ENCODE measurements around the gene KCNN2.

Gene KCNN2

DNA sequence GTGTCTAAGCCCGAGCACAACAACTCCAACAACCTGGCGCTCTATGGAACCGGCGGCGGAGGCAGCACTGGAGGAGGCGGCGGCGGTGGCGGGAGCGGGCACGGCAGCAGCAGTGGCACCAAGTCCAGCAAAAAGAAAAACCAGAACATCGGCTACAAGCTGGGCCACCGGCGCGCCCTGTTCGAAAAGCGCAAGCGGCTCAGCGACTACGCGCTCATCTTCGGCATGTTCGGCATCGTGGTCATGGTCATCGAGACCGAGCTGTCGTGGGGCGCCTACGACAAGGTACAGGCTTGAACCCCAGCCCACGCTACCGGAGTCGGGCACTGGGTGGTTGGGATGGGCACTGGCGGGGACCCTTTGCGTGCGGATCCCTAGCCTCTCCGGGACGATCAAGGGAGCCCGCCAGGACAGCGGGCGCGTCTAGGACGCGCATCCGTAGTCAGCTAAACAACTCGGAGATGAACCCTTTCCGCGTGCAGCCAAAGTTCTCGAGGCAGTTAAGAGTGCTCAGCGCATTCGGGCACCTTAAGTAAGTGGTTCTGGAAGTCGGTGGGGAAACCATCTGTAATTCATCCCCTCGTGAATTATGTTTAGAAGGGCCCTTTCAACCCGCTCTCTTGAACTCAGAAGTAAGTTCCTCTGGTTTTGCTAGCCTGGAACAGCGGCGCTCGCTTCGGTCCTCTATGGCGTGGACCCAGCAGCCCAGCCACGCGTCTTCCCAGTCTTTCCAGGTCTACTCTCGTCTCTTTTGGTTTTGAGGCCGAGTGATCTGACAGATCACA lies 1.3 kb downstream of the KCNN2 start:
- no peak for DNase-seq

DNA sequence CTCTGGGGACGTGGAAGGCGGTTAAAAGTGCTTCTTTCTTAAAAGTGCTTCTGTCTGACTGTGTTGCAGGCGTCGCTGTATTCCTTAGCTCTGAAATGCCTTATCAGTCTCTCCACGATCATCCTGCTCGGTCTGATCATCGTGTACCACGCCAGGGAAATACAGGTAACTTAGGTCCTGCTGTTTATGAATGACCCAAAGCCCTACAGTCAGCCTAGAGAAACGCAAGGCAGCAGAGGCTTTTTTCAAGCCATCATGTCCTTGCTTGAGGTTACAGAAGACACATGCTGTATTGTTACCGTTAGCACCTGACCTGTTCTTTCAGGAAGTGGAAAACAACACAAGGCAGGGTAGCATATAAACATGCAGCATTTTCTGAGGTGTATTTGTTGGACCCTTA lies 2.0 kb downstream of the KCNN2 start:
- no peak for DNase-seq

DNA sequence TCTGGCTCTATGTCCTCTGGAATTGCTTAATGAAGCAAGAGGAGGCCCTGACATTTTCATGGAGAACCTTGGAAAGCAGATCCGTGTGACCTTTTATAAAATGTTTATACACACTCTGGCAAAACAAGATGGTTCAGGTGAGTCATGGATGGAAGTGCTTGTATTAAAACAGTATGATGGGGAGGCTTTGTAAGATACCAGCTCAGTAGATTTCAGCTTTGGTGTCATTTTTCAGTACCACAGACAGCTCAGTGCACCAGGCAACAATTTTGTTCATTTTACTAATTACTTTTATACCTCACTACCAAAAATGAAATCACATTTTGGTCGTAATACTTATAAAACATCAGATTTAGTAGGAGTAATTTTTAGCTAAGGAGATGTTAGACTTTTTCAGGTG lies 5.2 kb downstream of the KCNN2 start:
- DNase-seq: no peak

DNA sequence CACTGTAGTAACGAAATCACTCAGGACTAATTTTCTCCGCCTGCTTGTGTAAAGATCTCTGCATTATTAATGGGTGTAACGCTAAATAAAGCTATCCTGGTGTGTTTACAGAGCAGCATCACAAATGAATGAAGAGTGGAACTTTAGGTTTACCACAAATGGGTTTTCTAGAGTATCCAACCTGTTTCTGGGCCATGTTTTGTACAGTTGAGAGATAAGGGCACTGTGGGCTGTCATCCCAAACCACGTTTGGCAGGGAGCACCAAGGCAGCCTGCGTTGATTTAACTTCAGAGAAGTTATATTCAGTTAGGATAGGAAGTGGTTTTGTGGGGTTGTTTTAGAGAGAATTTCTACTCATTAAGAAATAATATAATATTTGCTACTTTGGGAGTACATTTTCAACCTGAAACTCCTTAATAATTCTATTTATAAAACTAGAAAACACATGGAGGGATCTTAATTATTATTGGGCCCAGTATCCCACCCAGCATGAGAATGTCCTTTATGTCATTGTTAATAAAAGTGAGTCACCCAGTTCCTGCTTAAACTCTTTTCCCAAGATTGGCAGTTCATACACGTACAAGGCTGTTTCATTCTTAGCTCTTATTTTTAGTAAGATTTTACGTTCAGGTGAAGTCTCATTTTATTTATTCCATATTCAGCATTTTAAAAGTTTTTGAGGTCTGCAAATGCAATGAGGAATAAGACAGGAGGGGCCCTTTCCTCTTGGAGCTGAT lies 8.0 kb downstream of the KCNN2 start:
- no peak for DNase-seq

DNA sequence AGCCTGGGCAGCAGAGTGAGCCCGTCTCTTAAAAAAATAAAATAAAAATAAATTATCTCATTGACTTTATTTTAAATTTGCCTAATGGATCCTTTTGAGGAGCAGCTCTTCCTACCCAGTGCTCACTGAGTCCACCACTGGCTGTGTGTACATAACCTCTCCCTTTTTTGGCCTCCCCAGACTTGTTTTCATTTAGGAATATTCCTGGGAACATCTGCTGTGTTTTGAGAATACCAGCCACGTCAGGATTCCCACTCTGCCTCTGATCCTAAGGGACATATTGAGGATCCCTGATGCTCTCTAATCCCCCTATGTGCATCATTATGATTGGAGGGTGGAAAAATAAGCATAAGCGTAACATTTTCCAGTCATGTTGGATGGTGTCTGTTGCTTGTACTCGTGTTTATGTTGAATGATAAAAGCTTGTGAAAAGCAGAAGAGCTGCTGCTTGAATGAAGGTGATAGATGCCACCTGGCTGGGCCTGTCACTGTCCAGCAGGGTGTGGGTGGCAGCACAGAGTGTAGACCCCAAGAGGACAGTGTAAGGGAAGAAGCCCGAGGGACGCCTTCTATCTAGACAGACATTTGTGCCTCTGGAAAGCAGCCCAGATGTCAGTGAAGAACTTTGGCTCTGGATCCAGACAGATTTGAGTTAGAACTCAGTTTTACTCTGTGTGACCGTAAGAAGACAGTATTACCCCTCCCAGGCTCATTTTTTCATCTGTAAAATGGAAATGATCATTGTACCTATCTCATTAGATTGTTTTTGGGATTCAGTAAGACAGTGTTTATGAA lies 15.4 kb downstream of the KCNN2 start:
- DNase-seq: no peak

DNA sequence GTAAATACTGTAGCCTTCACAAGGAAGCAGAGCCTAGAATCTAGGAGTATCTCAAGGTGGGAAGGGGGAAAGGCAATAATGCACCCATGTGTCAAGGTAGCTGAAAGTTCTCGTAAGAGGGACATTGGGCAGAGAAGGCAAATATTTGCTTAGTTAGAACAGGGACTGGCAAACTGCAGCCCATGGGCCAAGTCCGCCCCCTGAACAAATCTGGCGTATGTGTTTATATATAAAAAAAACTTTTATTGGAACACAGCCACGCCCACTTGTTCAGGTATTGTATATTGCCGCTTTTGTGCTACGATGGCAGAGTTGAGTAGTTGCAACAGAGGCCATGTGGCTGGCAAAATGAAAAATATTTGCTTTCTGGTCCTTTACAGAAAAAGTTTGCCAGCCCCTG lies 16.1 kb downstream of the KCNN2 start:
- no peak for DNase-seq

DNA sequence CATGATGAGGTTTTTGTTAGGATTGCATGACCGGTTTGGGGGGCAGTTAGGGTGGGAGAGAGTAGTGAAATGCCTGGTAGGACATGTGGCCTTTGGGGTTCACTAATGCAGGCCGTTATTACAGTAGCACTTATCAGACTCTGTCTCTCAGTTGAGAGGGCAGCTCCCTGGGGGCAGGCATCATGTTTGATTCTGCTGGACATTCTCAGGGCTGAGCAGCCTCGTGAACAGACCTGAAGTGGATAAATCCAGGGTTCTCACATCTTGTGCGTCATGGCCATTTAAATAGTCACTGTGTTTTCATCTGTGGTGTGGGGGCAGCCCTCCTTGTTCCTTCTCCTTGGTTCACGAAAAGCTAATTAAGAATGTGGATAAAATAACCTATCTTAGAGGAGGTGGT lies 18.9 kb downstream of the KCNN2 start:
- no peak for DNase-seq

DNA sequence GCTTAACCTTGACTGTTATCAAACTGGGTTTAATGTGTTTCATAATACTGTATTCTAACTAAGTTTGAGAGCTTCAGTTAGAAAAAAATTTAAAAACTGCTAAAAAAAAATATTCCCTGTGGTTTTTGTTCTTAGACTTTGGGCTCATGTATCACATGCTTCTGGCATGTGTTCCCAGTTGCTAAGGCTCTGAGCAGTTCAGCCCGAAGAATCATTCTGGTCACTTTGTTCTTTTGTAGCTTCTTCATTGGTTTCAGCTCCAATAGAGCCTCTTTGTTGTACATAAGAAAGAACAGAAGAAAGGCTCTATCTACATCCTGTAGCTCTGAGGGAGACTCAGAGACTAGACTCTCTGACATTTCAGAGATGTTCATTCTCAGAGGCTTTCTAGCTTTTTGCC lies 25.6 kb downstream of the KCNN2 start:
- DNase-seq: no peak

DNA sequence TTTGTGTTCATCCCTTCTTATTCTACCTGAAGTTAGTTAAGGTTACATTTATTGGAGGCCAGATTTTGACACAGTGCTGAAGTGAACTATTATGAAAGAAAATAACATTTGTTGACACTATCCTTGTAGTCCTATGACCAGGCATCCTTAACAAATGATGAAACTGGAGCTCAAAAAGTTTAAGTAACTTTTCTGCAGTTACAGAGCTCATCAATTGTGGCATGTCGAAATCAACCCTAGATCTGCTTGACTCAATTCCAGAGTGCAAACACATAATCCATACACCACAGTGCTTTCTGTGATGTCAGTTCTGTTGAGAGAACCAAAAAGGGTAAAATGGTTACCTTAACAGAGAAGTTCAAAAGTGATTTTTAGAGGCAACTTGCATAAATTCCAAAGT lies 28.6 kb downstream of the KCNN2 start:
- DNase-seq: no peak

DNA sequence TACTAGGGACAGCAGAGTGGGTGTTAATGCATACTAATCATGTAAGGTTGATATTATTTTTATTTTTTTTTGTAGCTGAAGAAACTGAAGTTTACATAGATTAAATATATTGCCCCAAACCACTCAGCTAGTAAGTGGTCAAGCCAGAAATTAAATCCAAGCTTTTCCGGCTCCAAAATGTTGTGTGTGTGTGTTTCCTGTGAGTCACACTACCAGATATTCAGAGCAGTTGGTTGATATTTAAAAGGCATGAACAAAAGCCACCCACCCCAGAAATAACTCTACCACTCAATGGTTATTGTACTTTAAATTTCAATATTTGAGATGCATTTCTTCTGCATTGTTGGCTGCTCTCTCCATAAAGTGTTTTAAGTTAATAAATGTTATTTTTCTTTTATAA lies 29.5 kb downstream of the KCNN2 start:
- no peak for DNase-seq

DNA sequence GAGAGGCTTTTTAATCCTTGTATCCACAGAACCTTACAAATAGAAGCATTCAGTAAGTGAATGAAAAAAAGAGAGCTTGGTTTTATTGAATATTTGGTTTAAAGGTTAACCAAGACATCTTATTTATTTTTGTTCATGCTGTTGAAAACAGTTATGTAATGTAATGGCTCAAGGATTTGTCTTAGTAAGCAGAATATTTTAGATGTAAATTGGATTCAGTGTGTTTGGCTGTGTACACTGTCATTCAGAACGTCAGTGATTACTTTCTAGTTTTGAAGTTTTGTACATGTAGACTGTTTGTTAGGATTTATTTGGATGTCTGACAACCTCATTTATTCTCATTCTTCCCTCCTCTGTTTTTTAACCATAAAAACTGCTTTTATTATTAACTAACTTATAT lies 31.3 kb downstream of the KCNN2 start:
- no peak for DNase-seq

DNA sequence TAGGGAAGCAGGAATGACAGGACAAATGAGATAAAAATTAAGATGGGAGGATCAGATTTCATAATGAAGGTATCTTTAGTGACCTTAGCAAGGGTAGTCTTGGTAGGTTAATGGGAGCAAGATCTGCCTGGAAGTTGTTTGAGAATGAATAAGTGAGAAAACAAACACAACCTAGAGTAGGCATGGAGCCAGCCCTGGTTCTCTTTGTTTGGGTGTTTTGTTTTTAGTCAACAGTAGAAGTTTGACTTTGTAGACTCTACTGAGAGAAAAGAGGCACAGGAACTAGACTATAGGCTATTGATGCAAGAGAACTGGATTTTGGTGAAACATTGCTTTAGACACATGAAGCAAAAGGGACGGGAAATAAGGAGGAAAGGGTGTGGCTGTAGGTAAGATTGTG lies 40.3 kb downstream of the KCNN2 start:
- no peak for DNase-seq

DNA sequence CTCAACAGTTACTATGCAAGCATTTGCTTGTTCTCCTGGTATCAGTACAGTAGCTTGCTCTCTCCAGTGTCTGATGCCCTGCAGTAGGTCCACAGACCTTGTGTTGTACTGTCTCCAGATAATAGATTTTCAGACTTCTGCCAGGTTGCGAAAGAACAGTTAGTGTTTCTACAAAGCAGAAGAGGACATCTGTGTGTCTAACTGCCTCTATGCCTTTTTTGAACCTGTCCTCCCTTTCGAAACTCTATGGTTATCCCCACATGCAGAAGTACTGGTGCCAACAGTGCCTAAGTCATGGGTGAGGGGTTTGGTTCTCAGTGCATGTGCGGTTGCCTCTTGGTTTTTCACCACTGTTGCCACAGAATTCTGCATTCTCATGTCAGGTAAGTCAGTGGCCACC lies 45.9 kb downstream of the KCNN2 start:
- DNase-seq: no peak

DNA sequence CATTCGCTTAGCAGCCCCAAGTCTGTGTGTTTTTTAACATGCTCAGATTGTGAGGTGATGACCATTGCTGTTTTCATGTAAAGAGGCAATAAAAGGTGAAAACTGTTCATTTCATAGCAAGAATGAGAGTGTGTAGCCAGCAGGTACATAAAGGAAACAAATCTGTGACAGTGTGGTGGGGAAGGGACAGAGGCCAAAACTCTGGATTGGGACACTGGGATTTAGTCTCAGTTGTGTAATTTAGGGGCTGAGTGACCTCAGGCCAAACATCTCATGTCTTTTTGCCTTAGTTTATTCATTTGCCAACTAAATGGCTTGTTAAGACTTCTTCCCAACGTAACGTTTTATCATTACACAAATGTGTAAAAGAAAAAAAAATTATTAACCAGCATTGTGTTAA lies 47.0 kb downstream of the KCNN2 start:
- no peak for DNase-seq

DNA sequence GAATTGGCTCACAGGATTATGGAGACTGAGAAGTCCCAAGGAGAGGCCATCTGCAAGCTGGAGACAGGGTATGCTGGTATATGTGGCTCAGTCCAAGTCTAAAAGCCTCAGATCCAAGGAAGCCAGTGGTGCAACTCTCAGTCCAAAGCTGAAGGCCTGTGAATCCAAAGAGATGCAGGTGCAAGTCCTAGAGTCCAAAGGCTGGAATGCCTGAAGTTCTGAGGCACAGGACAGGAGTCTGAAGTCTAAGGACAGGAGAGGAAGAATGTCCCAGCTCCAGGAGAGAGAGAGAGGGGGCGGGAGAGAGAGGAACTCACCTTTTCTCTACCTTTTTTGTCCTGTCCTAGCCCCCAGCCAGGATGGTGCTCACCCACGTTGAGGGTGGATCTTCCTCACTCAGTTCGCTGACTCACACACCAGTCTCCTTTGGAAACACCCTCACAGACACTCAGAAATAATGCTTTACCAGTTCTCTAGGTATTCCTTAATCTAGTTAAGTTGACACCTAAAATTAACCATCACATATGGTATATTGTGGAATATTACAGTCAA lies 49.6 kb downstream of the KCNN2 start:
- DNase-seq: no peak

DNA sequence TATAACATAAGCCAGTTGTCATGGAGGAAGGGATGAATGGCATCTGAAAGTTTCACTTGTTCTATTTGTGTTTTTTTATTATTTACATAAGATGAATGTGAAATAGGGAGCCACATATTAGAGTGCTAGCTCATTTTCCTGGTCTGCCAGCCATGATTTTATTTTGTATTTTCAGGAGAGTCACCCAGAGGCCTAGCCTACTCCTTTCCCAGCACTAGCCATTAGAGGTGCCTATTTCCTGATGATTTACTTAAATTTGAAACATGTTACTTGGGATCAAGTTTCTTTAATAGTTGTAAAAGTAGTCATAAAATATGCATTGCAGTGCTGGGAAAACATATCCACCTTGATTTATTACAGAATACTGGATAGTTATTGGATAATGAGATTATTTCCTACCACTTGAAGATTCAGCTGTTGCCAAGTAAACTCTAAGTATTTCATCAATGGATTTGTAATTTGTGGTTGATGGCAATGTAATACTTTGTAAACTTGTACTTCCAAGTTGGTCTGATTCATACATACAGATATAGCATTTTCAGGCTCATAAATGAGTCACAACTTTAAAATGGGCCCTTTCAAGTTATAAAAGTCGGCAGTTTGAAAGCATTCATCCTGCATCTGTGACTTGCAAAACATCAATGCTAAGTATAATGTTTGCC lies 50.8 kb downstream of the KCNN2 start:
- DNase-seq: no peak

DNA sequence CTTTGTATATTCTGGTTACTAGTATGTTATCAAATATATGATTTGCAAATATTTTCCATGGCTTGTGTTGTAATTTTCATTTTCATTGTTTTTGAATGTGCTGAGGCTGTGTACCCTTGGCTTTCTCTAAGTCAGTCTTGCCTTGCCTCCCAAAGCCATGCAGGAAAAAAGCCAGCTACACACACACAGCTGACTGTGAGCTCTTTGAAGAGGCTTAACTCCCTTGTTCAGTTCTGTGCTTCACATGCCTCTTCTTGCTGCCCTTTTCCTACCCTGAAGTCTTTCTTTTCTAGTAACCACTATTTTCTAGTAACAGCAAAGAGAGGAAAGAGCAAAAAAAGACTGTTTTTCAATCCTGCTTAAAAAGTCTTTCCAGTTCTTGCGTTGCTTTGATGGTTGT lies 53.9 kb downstream of the KCNN2 start:
- no peak for DNase-seq

DNA sequence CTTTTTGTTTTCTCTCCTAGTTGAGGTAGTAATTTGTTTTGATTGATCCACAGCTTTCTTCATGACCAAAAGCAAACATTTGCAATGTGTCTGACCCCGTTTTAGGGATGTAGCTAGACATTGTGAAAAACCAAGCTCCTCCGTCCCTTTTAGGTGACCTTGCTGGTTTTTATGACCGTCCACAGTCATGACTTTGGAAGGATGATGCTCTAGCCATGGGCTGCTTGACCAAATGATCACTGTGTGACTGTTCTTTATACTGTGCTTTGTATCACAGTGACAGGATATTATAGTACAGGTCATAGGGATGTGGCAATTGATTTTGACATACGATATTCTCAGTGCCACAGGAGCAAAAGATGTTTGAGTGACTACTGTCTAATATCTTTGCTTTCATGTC lies 54.4 kb downstream of the KCNN2 start:
- DNase-seq: no peak

DNA sequence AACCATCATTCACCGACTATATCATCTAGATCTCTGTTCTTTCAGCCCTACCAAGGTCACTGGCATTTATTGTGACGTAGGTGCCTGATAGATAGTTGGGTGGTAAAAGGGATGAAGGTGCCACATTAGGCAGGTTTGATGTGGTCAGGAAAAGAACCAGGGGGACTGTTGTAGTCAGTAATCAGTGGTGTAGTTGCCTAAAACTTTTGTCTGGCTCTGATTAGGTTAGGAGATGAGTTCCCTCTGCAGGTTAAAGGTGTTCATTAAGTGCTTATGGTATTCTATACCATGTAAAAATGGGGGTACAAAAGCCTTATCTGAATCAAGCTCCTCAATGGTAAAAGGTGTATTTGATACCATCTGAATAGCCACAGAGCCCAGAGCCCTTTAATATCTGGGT lies 55.6 kb downstream of the KCNN2 start:
- DNase-seq: no peak

DNA sequence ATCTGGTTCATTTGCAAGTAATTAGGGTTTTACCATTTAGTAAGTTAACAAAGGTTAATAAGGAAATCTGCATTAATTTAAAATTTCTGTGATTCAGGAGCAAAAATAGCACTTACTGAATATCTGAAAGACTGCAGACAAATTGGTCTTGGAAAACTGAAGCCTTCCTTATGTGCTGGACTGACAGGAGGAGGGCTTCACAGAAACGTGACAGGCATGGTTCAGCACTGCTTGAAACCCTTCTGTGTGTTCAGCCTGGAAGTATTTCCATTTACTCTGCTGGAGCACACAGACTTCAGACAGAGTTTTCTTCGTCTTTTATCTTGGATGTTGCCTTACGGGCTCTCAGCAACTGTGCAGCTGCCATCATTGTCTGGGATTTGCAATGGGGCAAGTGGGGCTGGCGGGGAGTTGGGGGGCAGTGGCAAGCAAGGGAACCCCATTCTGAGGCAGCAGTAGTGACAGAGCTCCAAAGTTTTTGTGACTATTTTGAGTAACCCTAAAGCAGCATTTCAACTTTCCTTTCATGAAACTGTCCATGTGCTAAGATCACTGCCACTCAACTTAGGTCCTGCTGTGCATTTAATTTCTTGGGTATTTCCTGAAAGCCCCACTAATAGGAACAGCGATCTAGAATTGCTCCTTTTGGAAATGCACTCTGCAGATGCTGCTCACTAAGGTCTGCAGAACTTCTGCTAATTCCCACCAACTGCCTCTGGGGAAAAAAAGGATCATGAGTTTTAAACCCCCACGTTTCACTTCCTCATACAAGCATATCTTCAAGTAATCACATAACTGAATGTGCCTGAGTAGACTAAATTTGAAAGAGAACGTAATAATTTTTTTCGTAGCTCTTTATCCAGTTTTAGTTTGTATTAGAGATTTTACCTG lies 56.6 kb downstream of the KCNN2 start:
- DNase-seq: no peak

DNA sequence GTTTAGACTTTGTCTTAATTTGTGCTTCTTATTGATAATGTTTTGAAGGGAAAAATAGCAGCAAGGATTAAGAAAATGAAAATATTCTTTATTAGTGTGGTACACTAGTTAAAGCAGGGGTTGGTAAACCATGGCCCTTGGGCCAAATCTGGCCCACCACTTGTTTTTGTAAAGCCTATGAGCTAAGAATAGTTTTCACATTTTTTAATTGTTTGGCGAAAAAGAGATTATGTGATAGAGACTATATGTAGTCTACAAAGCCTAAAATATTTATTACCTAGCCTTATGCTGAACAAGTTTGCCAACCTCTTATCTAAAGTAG lies 57.2 kb downstream of the KCNN2 start:
- no peak for DNase-seq

DNA sequence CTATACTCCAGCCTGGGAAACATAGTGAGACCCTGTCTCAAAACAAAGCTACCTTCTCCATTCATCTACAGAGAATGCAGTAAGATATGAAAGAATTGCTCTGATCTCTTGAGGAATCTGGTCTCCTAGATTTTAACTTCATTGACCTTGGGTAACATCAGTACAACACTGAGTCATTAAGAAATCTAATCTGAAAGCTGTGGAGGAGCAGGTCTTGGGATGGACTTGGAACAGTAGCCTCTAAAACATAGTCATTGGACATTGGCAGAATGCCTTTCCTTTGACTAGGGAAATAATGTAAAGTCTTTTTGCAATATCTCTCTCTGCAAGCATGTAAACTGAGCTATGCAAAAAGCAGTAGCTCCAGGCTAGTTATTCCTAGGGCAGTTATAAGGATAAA lies 58.1 kb downstream of the KCNN2 start:
- no peak for DNase-seq

All from effector CD4-positive, alpha-beta T cell (primary cell).